Nephron progenitor cell (in vitro differentiated cells): Measurements from ENCODE around the gene KIF26A.
A peak's percentile ranks its signal among the peaks of the same experiment; 100 is the strongest.

Experiments
- DNase-seq: peaks from one replicate; pipeline ENCODE4 v3.0.0; 2021
- H3K27ac Mint-ChIP-seq: 2 replicates; pipeline ENCODE4 v1.8.0; 2021; ENCODE audit warnings: mild to moderate bottlenecking, moderate library complexity, mixed read lengths
- H3K27me3 Mint-ChIP-seq: 2 replicates; pipeline ENCODE4 v1.8.0; 2021; ENCODE audit warnings: mild to moderate bottlenecking, low read depth, mixed read lengths; ENCODE audit not compliant: poor library complexity
- H3K36me3 Mint-ChIP-seq: 2 replicates; pipeline ENCODE4 v1.8.0; 2021; ENCODE audit warnings: low read depth, mixed read lengths
- H3K4me1 Mint-ChIP-seq: 2 replicates; pipeline ENCODE4 v1.8.0; 2021; ENCODE audit warnings: mixed read lengths
- H3K4me3 Mint-ChIP-seq: 2 replicates; pipeline ENCODE4 v1.8.0; 2021; ENCODE audit warnings: mild to moderate bottlenecking, moderate library complexity, mixed read lengths
- H3K9me3 Mint-ChIP-seq: 2 replicates; pipeline ENCODE4 v1.8.0; 2021; ENCODE audit warnings: mild to moderate bottlenecking, moderate library complexity, mixed read lengths
- CTCF ChIP-seq: fragments of 200-600 bp; sonication (generic); IDR thresholded peaks from 2 replicates; pipeline ENCODE4 v1.5.0; 2021; ENCODE audit warnings: antibody characterized with exemption

Gene KIF26A

GRCh38 chr14:104093366-104094055, 44.9 kb upstream of the KIF26A start:
- H3K4me3 Mint-ChIP-seq = no peak overlapping the region
- peak; percentile 34 for DNase-seq
- peaks cover 28% of the 10 kb centered on the region for H3K4me1 Mint-ChIP-seq
- H3K27me3 Mint-ChIP-seq = peaks cover 4% of the 10 kb centered on the region
- no peak overlapping the region for H3K27ac Mint-ChIP-seq
- no peaks in the 10 kb centered on the region for H3K36me3 Mint-ChIP-seq
- H3K9me3 Mint-ChIP-seq = no peaks in the 10 kb centered on the region
- TF ChIP-seq CTCF = no peak

GRCh38 chr14:104094056-104094708, 44.2 kb upstream of the KIF26A start:
- no peak for DNase-seq
- H3K27me3 Mint-ChIP-seq = peaks cover 4% of the 10 kb centered on the region
- no peak overlapping the region for H3K4me3 Mint-ChIP-seq
- TF ChIP-seq CTCF = no peak
- no peaks in the 10 kb centered on the region for H3K9me3 Mint-ChIP-seq
- no peaks in the 10 kb centered on the region for H3K36me3 Mint-ChIP-seq
- peaks cover 27% of the 10 kb centered on the region for H3K4me1 Mint-ChIP-seq
- no peak overlapping the region for H3K27ac Mint-ChIP-seq

- Mint-ChIP-seq H3K36me3 (no peaks in the 10 kb centered on the region), H3K27me3 (peaks cover 4% of the 10 kb centered on the region), H3K9me3 (no peaks in the 10 kb centered on the region), H3K4me3 (no peak overlapping the region), H3K27ac (no peak overlapping the region), H3K4me1 (peaks cover 27% of the 10 kb centered on the region)
- peak; percentile 99 for TF ChIP-seq CTCF
- peak; percentile 95 for DNase-seq
Measured at GRCh38 chr14:104094709-104095425, 43.5 kb upstream of the KIF26A start.

GRCh38 chr14:104095426-104096310, 42.7 kb upstream of the KIF26A start:
- H3K36me3 Mint-ChIP-seq = no peaks in the 10 kb centered on the region
- no peak for DNase-seq
- H3K4me3 Mint-ChIP-seq = no peak overlapping the region
- no peak overlapping the region for H3K27ac Mint-ChIP-seq
- peaks cover 27% of the 10 kb centered on the region for H3K4me1 Mint-ChIP-seq
- peaks cover 4% of the 10 kb centered on the region for H3K27me3 Mint-ChIP-seq
- TF ChIP-seq CTCF = no peak
- no peaks in the 10 kb centered on the region for H3K9me3 Mint-ChIP-seq

GRCh38 chr14:104096318-104096717, 42.1 kb upstream of the KIF26A start:
- Mint-ChIP-seq H3K27me3 (peaks cover 4% of the 10 kb centered on the region), H3K27ac (no peak overlapping the region), H3K4me1 (peaks cover 21% of the 10 kb centered on the region), H3K36me3 (no peaks in the 10 kb centered on the region), H3K9me3 (no peaks in the 10 kb centered on the region), H3K4me3 (no peak overlapping the region)
- TF ChIP-seq CTCF = no peak
- no peak for DNase-seq
